Measurements from ENCODE around the gene NFE2L3.
A peak's percentile ranks its signal among the peaks of the same experiment; 100 is the strongest.

Gene NFE2L3

DNA sequence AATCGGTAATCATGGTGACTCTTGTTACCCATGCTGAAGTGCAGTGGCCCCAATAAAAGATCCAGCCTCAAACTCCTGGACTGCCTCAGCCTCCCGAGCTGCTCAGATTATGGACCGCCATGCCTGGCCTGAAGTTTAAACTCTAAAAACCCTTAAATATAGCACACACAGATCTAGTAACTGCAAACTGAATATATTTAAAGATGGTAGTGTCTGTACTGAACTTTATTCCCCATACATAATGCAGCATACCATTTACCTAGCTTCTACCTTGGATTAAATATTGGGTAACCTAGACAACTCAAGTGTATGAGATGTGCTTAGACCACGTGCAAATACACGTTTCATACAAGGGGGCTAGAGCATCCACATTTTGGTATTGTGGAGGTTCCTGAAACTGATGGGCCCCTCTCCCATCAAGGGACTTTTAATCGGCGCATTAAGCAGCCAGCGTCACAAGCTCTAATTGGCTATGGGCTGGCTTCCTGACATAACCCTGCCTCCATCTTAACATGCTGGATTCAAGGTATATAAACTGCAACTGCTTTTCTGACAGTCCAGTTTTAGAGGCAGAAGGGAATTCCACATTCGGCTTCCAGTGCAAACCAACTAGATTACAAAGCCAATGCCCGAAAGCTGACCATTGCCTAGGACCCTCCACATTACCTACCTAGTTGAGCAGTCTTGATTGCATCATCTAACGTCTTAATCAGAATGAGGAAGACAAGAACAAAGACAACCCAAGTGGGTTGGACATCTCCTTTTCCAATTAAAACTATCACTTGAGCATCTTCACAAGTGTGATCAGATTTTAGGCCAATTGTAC is 35.6 kb downstream of the NFE2L3 start:
- peak; percentile 57 for DNase-seq (ENCODE audit: low read depth)
- H3K4me3 ChIP-seq (ENCODE audit: low read depth, low read length): no peak overlapping the region
- TF ChIP-seq, protein P1, sequence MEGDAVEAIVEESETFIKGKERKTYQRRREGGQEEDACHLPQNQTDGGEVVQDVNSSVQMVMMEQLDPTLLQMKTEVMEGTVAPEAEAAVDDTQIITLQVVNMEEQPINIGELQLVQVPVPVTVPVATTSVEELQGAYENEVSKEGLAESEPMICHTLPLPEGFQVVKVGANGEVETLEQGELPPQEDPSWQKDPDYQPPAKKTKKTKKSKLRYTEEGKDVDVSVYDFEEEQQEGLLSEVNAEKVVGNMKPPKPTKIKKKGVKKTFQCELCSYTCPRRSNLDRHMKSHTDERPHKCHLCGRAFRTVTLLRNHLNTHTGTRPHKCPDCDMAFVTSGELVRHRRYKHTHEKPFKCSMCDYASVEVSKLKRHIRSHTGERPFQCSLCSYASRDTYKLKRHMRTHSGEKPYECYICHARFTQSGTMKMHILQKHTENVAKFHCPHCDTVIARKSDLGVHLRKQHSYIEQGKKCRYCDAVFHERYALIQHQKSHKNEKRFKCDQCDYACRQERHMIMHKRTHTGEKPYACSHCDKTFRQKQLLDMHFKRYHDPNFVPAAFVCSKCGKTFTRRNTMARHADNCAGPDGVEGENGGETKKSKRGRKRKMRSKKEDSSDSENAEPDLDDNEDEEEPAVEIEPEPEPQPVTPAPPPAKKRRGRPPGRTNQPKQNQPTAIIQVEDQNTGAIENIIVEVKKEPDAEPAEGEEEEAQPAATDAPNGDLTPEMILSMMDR (IDR thresholded peaks at IDR 0.05; ENCODE audit: insufficient read depth, low read depth, low read length, missing control alignments): no peak

DNA sequence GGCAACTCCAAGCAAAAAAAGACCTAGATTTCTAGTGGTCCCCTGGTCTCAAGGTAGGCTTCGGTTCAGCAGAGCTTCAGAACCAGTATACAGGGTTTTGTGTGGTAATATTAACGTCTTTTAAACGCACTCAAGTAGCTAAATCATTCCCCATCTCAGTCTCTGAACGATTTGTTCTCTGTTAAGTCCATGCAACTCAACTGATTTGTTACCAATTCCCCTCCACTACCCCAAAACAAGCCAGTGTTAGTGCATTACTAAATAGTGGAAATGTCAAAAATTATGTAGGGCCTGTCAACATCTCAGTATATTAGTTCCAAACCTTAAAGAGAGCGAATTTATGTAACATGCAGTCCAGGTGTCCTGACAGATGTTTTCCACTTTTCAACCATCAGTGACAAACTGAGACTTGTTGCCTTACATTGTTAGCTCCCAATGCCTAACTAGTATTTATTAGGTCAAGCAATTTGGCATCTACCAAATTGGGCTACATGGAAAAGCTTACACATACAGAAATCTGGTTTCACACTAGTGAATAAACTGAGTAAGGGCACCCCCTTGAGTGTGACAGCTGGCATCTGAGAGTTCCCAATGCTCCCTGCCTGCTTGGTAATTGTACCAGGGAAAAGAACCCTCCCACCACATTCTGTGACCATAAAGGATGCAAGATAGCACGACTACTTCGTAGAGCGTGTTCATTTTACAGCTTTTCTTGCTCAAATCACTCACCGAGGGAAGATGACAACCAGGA is 36.4 kb downstream of the NFE2L3 start:
- DNase-seq (ENCODE audit: low read depth): peak; percentile 42
- TF ChIP-seq, protein P1 (IDR thresholded peaks at IDR 0.05; ENCODE audit: insufficient read depth, low read depth, low read length, missing control alignments): no peak
- H3K4me3 ChIP-seq (ENCODE audit: low read depth, low read length): no peak overlapping the region

DNA sequence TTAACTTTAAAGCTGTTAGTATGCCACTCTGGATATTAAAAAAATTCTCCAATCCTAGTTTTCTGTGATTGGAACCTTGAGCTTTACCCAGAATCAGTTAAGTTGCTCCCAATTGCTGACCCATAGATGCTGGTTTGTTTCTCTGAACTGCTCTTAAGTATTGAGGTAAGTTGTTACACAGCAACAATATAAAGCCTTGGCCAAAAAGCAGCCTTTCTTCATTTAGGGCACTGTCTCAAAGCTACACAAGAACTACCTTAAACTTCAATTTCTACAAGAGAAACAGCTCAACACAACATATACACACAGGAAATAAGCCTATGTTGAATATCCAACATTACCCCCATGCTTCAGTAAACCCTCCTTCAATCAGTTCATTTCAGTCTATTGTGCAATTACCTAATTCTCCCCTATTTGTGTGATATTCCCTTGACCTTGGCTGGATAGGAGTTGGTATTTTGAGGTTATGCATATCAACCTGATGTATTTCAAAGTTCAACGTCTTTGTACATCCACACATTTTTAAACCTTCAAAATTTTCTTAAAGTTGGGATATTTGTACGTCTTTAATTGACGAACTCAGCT is 37.1 kb downstream of the NFE2L3 start:
- no peak for DNase-seq (ENCODE audit: low read depth)
- H3K4me3 ChIP-seq (ENCODE audit: low read depth, low read length): no peak overlapping the region
- TF ChIP-seq, protein P1 (IDR thresholded peaks at IDR 0.05; ENCODE audit: insufficient read depth, low read depth, low read length, missing control alignments): no peak

DNA sequence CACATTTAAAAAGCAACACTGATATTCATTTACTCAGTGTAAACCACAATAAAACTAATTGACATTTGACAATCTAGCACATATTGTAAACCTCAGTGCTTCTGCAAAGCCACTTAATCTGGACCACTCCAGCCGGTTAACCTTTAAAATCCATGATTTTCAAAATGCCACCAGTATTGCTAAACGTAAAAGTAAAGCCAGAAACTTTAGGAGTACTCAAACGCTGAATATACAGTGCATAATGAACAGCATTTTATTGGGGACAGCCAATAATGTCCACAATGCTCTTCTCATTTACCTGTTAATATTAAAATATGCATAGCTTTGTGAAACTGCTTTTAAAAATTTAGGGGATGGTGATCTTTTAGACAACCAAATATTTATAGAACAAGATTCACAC is 37.7 kb downstream of the NFE2L3 start:
- no peak for DNase-seq (ENCODE audit: low read depth)
- H3K4me3 ChIP-seq (ENCODE audit: low read depth, low read length): no peak overlapping the region
- TF ChIP-seq, protein P1 (IDR thresholded peaks at IDR 0.05; ENCODE audit: insufficient read depth, low read depth, low read length, missing control alignments): no peak

DNA sequence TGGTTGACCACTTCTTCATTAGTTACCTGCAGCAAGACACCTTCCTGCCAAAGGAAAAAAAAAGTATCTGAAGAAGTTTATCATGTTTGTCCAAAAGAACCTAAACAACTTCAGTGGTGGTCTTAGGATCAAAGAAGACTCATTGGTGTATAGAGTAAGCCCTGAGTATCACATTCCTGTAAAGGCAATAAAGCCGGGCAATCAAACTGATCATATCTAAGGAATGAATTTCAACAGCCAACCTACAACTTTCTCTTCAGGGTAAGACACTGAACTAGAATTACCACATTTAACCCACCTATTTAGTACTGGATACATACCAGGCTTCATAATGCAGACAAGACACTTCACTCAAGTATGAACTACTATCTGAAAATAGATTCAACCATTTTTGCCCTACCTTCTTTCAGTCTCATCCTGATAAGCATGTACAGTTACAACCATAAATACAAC is 38.4 kb downstream of the NFE2L3 start:
- TF ChIP-seq, protein P1 (IDR thresholded peaks at IDR 0.05; ENCODE audit: insufficient read depth, low read depth, low read length, missing control alignments): no peak
- no peak overlapping the region for H3K4me3 ChIP-seq (ENCODE audit: low read depth, low read length)
- DNase-seq (ENCODE audit: low read depth): no peak

DNA sequence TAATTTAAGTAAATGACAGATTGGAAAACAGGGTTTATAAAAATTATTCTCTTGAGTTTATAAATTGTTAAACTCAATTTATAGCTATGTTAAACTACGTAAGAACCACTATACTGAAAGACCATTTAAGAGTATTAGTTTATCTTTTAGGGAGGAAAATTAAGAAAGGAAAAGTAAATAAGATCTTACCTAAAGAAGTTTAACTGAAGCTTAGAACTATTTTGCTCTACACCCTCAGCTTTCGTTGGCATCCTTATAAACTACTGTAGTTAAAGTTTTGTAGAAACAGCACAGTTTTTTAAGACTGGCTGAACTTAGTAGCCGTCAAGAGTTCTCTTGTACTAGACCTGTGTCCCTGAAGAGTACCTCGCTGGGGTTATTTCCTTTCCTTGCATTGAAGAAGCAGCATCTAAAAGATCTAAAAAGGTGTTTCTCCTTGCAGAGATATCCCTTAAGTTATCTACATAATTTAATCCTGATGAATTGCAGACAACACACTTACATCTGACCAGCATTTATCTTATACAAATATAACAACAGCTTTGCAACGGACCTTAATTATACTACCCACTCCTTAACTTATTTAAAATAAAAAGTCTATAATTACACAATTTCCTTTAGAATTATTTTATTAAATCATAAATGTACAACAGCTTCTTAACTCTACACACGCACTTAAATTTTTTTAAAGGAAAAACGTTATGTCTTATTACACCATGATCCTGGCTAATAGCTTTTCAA is 39.4 kb downstream of the NFE2L3 start:
- no peak overlapping the region for H3K4me3 ChIP-seq (ENCODE audit: low read depth, low read length)
- TF ChIP-seq, protein P1 (IDR thresholded peaks at IDR 0.05; ENCODE audit: insufficient read depth, low read depth, low read length, missing control alignments): no peak
- no peak for DNase-seq (ENCODE audit: low read depth)

Measured in GM12865 (cell line).